Stimulated activated naive CD8-positive, alpha-beta T cell treated with anti-CD3 and anti-CD28 coated beads, Interleukin-15, Interleukin-2, amounts not matched to agents 100 ng/mL and 50 ng/mL, for 24 hours (primary cell): ENCODE results near the gene GNAO1.

Source experiments
- H3K27ac Mint-ChIP-seq: one replicate; pipeline ENCODE4 v1.8.0; 2021; ENCODE audit warnings: mild to moderate bottlenecking, mixed read lengths
- H3K27me3 Mint-ChIP-seq: one replicate; pipeline ENCODE4 v1.8.0; 2021; ENCODE audit warnings: mixed read lengths
- H3K36me3 Mint-ChIP-seq: one replicate; pipeline ENCODE4 v1.8.0; 2021; ENCODE audit warnings: low read depth, mixed read lengths
- H3K4me1 Mint-ChIP-seq: one replicate; pipeline ENCODE4 v1.8.0; 2021; ENCODE audit warnings: low read depth, mixed read lengths
- H3K4me3 Mint-ChIP-seq: one replicate; pipeline ENCODE4 v1.8.0; 2021; ENCODE audit warnings: mild to moderate bottlenecking, mixed read lengths
- H3K9me3 Mint-ChIP-seq: one replicate; pipeline ENCODE4 v1.8.0; 2021; ENCODE audit warnings: mixed read lengths

The GNAO1 gene

DNA sequence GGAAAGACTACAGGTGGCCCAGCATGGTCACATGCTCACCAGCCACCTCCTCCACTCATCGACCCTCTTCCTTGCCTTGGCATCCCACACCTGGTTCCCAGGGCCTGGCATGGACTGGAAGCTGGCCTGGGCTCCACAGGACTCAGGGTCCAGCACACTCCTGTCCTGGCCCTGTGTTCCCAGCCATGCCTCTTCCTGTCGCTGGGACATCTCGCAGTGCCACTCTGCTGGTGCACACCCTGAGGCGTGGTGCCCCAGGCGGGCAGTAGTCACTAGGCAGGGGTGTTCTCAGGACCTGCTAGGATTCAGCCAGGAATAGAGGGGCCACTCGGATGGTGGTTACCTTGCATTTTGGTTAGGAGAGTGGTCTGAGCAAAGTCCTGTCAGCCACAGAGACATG is 134.7 kb downstream of the GNAO1 start:
- Mint-ChIP-seq H3K27ac (no peak overlapping the region), H3K36me3 (no peaks in the 10 kb centered on the region), H3K4me3 (no peak overlapping the region), H3K27me3 (no peaks in the 10 kb centered on the region), H3K4me1 (no peaks in the 10 kb centered on the region), H3K9me3 (no peaks in the 10 kb centered on the region)

DNA sequence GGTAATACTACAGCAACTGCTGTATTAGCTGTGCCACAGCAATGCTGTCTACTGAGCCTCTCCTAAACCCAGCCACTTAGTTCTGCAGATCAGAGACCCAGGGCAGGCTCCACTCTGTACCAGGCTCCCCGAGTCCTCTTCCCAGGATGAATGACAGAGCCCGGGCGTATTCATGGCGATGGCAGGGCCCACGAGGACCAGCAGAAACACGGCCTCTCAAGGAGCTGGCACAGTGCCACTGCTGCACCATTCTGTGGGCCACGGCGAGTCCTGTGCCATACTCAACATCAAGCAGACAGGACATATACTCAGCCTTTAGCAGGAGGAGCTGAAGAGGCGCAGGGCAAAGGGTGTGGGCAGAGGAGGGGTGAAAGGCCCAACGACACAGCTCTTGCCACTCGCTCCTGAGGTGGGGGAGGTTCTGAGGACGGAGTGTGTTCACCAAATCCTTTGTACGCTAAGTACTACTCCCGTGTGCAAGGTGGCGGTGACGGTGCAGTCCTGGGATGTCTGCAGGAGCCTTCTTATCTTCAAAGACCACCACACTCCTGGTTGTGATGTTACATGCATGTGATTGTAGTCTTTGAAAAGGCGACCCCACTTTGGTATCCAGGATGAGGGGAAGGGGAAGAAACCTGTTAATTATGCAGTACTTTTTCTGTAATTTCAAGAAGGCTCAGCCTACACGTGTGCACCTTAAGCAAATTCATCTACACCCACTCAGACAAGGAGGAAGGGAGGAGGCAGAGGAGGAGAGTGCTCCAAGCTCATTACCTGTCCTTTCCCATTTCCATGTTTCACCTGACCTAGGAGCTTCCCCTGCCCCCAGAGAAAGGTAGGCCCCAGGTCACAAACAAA is 136.0 kb downstream of the GNAO1 start:
- Mint-ChIP-seq H3K27me3 (no peaks in the 10 kb centered on the region), H3K27ac (no peak overlapping the region), H3K36me3 (no peaks in the 10 kb centered on the region), H3K4me3 (no peak overlapping the region), H3K4me1 (no peaks in the 10 kb centered on the region), H3K9me3 (no peaks in the 10 kb centered on the region)

DNA sequence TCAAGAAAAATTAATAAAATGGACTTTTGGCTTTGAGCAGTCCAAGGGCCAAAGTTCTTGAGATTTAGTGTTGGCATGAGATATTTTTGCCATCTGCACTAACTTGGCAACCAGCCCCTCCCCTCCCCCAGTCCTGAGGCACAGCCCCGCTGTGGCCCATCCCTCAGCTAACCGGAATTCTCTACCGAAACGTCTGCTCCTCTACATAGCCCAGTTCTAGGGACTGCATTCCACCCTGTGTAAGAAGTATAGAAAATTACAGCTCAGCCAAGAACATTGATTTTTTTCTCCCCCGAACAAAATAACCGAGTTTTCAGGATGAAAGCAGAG is 136.6 kb downstream of the GNAO1 start:
- no peaks in the 10 kb centered on the region for H3K9me3 Mint-ChIP-seq
- H3K36me3 Mint-ChIP-seq, result no peaks in the 10 kb centered on the region
- no peaks in the 10 kb centered on the region for H3K27me3 Mint-ChIP-seq
- H3K4me1 Mint-ChIP-seq, result no peaks in the 10 kb centered on the region
- no peak overlapping the region for H3K27ac Mint-ChIP-seq
- no peak overlapping the region for H3K4me3 Mint-ChIP-seq

DNA sequence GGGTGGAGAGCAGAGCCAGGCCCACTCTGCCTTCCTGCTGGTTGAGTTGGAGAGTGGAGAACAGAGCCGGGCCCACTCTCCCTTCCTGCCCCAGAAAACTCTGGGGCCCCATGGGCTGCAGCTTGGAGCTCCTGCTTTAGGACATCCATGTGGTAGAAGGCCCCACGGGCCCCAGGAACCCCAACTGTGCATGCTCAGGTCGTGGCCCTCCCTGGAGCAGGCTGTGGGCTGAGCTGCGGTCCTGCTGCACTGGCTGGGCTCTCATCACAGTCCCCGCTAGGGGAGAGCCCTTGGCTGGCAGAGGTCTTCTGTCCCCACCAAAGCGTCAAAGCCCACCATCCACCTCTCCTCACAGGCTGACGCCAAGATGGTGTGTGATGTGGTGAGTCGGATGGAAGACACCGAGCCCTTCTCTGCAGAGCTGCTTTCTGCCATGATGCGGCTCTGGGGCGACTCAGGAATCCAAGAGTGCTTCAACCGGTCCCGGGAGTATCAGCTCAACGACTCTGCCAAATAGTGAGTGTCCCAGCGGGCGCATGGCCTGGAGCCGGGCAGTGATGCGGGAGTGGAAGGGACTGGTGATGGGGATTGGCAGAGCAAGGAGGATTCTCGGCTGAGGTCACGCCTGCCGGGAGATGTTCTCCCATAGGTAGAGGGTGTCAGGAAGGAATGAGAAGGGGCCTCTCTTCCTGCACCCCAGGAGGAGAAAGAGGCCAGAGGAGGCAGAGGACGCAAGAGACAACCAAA is 137.2 kb downstream of the GNAO1 start:
- Mint-ChIP-seq H3K4me3 (no peak overlapping the region), H3K27ac (no peak overlapping the region), H3K36me3 (no peaks in the 10 kb centered on the region), H3K27me3 (no peaks in the 10 kb centered on the region), H3K4me1 (no peaks in the 10 kb centered on the region), H3K9me3 (no peaks in the 10 kb centered on the region)

DNA sequence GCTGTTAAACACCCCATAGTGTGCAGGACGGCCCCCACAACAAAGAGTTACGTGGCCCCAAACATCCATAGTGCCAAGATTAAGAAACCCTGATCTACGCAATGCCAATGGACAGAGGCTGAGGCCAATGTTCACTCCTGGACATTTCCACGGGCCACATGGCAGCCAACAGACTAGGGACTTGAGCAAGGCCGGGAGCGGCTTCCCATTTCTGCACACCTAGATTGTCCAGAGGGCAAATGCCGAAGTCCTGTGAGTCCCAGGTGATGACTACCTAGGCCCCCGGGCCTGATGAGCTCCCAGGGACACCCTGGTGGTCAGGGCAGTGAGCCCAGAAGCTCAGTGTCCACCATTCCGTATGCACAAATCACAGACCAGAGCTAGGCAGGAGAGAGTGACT is 138.6 kb downstream of the GNAO1 start:
- H3K4me1 Mint-ChIP-seq, result no peaks in the 10 kb centered on the region
- H3K36me3 Mint-ChIP-seq, result no peaks in the 10 kb centered on the region
- H3K27me3 Mint-ChIP-seq, result no peaks in the 10 kb centered on the region
- no peak overlapping the region for H3K27ac Mint-ChIP-seq
- no peaks in the 10 kb centered on the region for H3K9me3 Mint-ChIP-seq
- no peak overlapping the region for H3K4me3 Mint-ChIP-seq

DNA sequence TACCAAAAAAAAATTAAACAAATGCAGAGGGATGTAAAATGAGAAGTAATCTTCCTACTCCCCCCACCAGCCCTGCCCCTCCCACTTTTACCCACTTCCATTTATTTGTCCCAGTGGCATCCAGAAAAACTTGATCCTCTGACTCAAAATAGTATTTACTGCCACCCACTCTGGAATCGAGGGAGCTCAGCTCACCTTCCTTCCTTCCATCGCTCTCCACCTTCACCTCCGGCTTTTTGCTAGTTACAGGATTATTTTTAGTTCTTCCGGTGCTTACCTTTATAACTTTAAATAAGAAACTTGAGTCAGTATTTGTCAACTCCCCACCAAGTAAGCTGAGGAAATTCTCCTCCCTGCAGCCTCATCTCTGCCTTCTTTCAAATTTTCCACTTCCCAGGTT is 139.2 kb downstream of the GNAO1 start:
- Mint-ChIP-seq H3K36me3 (no peaks in the 10 kb centered on the region), H3K27ac (no peak overlapping the region), H3K4me3 (no peak overlapping the region), H3K27me3 (no peaks in the 10 kb centered on the region), H3K9me3 (no peaks in the 10 kb centered on the region), H3K4me1 (no peaks in the 10 kb centered on the region)

DNA sequence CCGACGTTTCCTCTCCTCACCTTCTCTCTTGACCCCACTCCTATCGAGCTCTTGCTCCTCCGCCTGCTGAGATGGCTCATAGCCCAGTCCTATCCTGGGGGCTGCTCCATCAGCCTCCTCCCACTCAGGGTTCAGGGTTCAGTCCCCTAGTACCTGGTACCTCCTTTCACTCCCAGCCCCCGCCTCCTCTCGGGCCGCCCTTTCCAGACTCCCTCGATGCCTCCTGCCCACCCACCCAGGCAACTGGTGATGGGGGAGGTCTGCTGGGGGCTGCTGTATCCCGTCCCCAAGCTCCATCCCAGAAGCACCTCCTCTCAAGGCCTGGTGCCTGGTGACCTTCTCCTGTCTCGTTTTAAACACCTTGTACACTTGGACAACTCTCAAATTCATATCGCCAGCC is 140.1 kb downstream of the GNAO1 start:
- Mint-ChIP-seq H3K4me3 (no peak overlapping the region), H3K27ac (no peak overlapping the region), H3K9me3 (no peaks in the 10 kb centered on the region), H3K4me1 (no peaks in the 10 kb centered on the region), H3K27me3 (no peaks in the 10 kb centered on the region), H3K36me3 (no peaks in the 10 kb centered on the region)

DNA sequence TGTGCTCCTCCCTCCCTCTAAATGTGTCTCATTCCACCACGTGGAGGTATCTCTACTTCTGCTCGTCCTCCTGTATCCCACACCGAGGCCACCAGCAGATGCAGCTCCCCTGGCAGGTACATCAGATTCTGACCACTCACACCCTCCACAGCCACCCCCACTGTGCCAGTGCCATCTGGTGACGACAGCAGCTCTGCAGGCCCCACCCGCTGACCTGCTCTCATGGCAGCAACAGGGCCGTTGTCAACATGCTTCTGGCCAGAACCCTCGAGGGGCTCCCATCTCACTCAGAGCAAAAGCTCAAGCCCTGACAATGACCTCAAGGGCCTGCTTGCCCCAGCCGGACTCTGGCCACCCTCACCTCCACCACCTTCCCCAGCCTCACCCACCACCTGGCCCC is 140.6 kb downstream of the GNAO1 start:
- H3K36me3 Mint-ChIP-seq, result no peaks in the 10 kb centered on the region
- no peaks in the 10 kb centered on the region for H3K9me3 Mint-ChIP-seq
- no peaks in the 10 kb centered on the region for H3K27me3 Mint-ChIP-seq
- H3K4me3 Mint-ChIP-seq, result no peak overlapping the region
- no peaks in the 10 kb centered on the region for H3K4me1 Mint-ChIP-seq
- H3K27ac Mint-ChIP-seq, result no peak overlapping the region

DNA sequence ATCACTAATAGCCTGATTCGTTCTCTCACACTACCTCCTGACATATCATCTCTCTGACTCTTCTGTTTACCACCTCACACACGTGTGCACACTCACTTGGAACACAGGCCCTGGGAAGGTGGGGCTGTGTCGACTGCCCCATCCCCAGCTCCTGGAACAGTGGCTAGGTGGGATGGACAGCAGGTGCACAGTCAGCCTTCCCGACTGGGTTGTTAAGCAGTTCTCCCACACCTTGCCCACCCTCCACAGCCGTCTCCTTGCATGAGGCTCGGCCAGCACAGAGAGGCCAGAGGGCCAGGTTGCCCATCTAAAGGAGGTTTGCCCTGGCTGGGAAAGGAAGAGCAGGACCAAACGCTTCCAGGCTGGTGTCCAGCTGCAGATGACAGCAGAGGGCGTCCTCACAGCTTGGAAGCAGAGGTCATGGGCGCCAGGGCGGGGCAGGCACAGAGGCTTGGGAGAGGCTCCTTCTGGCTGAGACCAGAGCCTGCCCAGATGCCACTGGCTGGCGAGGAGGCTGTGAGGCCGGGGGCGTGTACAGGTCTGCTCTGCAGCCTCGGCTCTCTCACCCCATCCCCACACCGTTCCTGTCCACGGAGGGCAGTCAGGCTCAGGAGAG is 141.3 kb downstream of the GNAO1 start:
- Mint-ChIP-seq H3K4me1 (no peaks in the 10 kb centered on the region), H3K27me3 (no peaks in the 10 kb centered on the region), H3K9me3 (no peaks in the 10 kb centered on the region), H3K27ac (no peak overlapping the region), H3K4me3 (no peak overlapping the region), H3K36me3 (no peaks in the 10 kb centered on the region)

DNA sequence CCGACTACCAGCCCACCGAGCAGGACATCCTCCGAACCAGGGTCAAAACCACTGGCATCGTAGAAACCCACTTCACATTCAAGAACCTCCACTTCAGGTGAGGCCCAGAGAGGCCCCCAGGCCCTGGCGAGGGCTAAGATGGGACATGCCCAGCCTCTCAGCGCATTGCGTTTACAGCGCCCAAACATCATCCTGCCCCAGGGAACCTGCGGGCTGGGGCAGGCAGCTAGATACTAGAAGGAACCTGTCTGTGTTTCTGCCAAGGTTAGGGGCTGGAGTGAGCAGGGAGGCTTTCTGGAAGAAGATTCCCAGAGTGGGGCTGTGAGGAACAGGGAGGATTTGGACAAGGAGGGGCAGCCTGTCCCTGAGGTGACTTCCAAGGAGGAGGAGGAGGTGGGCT is 143.5 kb downstream of the GNAO1 start:
- no peaks in the 10 kb centered on the region for H3K4me1 Mint-ChIP-seq
- no peaks in the 10 kb centered on the region for H3K27me3 Mint-ChIP-seq
- no peaks in the 10 kb centered on the region for H3K36me3 Mint-ChIP-seq
- H3K4me3 Mint-ChIP-seq, result no peak overlapping the region
- H3K9me3 Mint-ChIP-seq, result no peaks in the 10 kb centered on the region
- H3K27ac Mint-ChIP-seq, result no peak overlapping the region

DNA sequence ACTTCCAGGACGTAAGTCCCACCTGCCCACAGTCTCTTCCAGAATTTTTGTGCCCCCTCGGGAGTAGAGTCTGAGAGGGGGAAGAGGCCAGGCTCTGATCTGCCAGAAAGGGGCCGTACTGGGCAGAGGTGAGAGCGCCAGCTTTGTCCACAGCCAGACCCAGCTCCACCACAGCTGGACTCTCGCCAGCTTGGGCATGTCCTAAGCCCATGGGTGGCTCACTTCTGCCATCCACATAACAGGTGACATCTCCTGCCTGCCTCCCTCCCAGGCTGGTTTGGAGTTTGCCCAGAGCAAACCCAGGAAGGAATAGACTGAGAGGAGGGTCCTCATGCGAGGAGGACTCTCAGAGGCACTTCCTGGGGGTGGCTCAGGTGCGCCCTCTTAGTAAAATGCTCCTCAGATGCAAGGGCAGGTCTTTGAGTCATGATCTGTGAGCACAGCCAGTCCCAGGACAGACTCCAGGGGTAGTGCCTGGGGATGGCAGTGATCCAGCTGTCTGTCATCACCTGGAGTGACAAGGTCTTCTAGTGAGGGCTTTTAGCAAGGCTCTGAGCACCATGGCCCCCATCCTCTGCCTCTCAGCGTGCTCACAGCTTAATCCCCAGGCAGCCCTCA is 144.9 kb downstream of the GNAO1 start:
- H3K9me3 Mint-ChIP-seq, result no peaks in the 10 kb centered on the region
- no peak overlapping the region for H3K27ac Mint-ChIP-seq

DNA sequence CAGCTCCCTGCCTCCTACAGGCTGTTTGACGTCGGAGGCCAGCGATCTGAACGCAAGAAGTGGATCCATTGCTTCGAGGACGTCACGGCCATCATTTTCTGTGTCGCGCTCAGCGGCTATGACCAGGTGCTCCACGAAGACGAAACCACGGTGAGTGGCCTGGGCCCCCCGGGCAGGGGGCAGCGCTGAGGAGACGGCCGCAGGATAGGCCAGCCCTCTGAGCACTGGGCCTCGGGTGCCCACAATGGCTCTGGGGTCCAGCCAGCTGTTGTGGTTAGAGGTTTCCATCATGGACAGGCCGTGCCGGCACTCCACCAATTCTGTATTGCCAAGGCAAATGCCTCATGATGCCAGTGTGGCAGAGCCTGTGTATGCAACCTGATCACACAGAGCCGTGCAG is 145.4 kb downstream of the GNAO1 start:
- H3K9me3 Mint-ChIP-seq, result no peaks in the 10 kb centered on the region
- no peaks in the 10 kb centered on the region for H3K4me1 Mint-ChIP-seq
- H3K36me3 Mint-ChIP-seq, result no peaks in the 10 kb centered on the region
- H3K4me3 Mint-ChIP-seq, result no peak overlapping the region
- no peak overlapping the region for H3K27ac Mint-ChIP-seq
- H3K27me3 Mint-ChIP-seq, result no peaks in the 10 kb centered on the region

More for the DNA sequence above, 144.9 kb downstream of the GNAO1 start:
- Mint-ChIP-seq H3K36me3 (no peaks in the 10 kb centered on the region), H3K4me3 (no peak overlapping the region), H3K4me1 (no peaks in the 10 kb centered on the region), H3K27me3 (no peaks in the 10 kb centered on the region)

DNA sequence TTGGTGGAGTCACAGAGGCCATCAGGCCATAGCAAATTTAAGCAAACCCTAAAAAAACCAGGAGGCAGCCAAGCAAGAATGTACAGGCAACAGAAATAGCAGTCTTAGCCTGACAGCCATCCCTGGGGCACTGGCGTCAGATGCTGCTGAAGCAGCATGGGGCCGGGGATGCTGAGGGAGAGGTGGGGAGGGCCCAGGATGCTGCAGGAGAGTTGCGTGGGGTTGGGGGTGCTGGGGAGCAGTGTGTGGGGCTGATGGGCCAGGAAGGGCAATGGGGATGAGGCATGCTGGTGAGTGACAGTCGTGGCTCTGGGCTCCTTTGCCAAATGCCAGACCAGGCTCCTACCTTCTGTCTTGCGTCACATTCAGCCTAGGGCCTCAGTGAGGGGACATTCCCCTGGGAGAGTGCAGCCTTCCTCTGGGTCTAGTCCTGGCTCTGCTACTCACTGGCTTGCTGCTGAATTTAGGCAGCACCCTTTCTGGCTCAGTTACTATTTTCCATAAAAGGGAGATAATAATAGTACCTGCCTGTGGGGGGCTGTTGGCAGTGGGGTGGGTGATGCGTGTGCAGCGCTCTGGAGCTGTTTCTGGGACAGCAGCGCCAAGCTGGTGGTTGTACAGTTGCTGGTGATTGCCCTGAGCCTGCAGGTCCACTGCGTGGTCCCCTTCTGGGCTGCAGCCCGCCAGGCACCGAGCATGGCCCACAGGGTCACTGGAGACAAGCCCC is 146.0 kb downstream of the GNAO1 start:
- no peaks in the 10 kb centered on the region for H3K36me3 Mint-ChIP-seq
- no peak overlapping the region for H3K27ac Mint-ChIP-seq
- no peaks in the 10 kb centered on the region for H3K4me1 Mint-ChIP-seq
- no peaks in the 10 kb centered on the region for H3K27me3 Mint-ChIP-seq
- H3K4me3 Mint-ChIP-seq, result no peak overlapping the region
- H3K9me3 Mint-ChIP-seq, result no peaks in the 10 kb centered on the region

DNA sequence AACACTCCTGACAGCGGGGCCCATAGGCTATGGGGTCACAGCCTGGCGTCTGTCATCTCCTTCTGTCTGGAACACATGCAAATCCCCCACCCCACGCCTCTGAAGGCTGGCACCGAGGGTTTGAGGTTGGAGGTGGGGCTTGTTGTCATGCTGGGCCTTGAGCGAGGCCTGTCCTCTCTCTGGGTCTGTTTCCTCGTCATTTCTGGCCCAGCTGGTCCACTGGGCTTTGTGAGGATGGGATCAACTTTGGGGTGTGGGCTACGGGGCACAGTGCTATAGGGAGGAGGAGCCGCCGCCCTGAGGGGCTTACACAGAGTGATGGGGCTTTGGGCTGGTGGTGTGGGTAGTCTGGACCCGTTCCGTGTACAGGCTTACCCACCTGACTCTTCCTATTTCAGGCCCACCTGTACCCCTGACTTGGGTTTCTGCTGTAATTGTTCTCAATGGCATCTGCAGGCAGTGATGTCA is 146.6 kb downstream of the GNAO1 start:
- Mint-ChIP-seq H3K36me3 (no peaks in the 10 kb centered on the region), H3K27me3 (no peaks in the 10 kb centered on the region), H3K4me1 (no peaks in the 10 kb centered on the region), H3K9me3 (no peaks in the 10 kb centered on the region), H3K4me3 (no peak overlapping the region), H3K27ac (no peak overlapping the region)
